Stimulated activated CD8-positive, alpha-beta memory T cell treated with anti-CD3 and anti-CD28 coated beads, Interleukin-15, amount 100 ng/mL, for 48 hours (primary cell): ENCODE data around the gene CYB5D1.

Experiments used
- DNase-seq, 2 donors: peaks; one replicate each; pipeline ENCODE4 v3.0.0-alpha.2; 2020; ENCODE audit warnings: low read depth in 2 of 2

Gene CYB5D1

GRCh38 chr17:7844292-7845154 is 13.3 kb upstream of the CYB5D1 start:
- peak; percentile 80 to 84 for DNase-seq

- no peak for DNase-seq
These were observed 12.3 kb upstream of the CYB5D1 start for GRCh38 chr17:7845359-7846062.

GRCh38 chr17:7846063-7846735 is 11.6 kb upstream of the CYB5D1 start:
- DNase-seq = no peak

GRCh38 chr17:7846765-7847661 is 10.8 kb upstream of the CYB5D1 start:
- no peak for DNase-seq

- DNase-seq = no peak
These were observed 9.6 kb upstream of the CYB5D1 start for GRCh38 chr17:7848131-7848579.

GRCh38 chr17:7848739-7849129 is 9.1 kb upstream of the CYB5D1 start:
- DNase-seq = no peak

GRCh38 chr17:7849130-7849750 is 8.6 kb upstream of the CYB5D1 start:
- no peak for DNase-seq

- DNase-seq = no peak
These were observed 7.9 kb upstream of the CYB5D1 start for GRCh38 chr17:7849751-7850504.

- DNase-seq = no peak
These were observed 6.9 kb upstream of the CYB5D1 start for GRCh38 chr17:7850701-7851437.

GRCh38 chr17:7851438-7852261 is 6.2 kb upstream of the CYB5D1 start:
- DNase-seq = peak; percentile 89 to 90

- no peak for DNase-seq
These were observed 5.5 kb upstream of the CYB5D1 start for GRCh38 chr17:7852262-7852670.

GRCh38 chr17:7852919-7853690 is 4.7 kb upstream of the CYB5D1 start:
- DNase-seq = no peak

- DNase-seq = no peak
These were observed 4.1 kb upstream of the CYB5D1 start for GRCh38 chr17:7853691-7854038.

- no peak for DNase-seq
These were observed 3.6 kb upstream of the CYB5D1 start for GRCh38 chr17:7854078-7854777.

- no peak for DNase-seq
These were observed 2.7 kb upstream of the CYB5D1 start, which contains the start of gene TMEM88 for GRCh38 chr17:7854851-7855659. Gene TMEM88, plus strand, starts transcription at chr17:7855066. Its CDS starts 9 bp downstream, at chr17:7855075.

- no peak for DNase-seq
These were observed 2.2 kb upstream of the CYB5D1 start for GRCh38 chr17:7855660-7856010.
